ENCODE data around the gene LRRC19. TPM values are rescaled to one million over a fixed set of nuclear protein-coding genes. Genes with fewer than 3 reads are reported as not detected.
A peak's percentile ranks its signal among the peaks of the same experiment; 100 is the strongest.

The LRRC19 gene
- total and polyA plus RNA-seq, 2 donors from 2014 or later = 14.8 to 17.6 TPM

DNA sequence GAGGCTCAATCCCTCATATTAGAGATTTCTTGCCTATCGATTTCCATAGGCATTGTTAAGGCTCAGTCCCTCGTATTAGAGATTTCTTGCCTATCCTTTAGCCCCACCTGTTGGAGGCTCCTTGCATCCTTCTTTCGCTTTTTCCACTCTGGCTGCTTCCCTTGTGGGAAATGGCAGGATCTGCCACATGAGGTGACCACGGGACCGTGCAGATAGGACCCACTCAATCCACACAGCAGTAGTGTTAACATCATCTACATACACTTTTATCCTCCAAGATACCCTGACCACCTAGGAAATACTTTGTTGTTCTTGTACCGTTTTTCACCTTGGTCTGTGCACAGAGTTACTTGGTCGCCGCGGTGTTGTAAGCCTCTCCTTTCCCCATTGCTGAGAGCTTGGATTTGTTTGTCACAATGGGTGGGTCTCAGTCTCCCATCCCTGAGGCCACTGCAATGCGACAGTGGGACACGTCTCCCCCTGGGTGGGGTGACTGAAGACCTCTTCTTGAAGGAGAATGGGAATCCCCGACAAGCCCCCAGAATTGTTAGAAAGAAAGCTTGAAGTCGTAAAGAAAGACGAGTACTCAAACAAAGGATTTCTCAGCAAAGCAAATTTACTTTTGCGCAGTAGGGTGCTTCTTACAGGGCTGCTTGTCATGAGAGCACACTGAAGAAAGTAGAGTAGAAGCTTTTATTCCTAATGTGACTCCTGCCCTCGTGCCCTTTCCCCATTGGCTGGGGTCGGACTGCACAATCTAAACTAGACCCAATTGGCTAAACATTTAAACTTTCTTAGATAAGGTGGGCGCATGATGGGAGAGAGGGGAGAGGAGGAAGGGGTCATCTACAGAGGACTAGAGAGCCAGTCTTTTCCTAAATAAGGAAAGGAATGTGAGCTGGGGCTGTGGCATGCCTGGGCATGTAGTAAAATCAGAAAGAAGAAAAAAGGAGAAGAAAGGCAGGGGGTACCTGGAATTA is 29.5 kb downstream of the LRRC19 start:
- Histone ChIP-seq H3K9me3 (ENCODE audit: control insufficient read depth in 2 of 3, insufficient read depth in 1 of 3, low read length in 3 of 3) (no peaks in the 10 kb centered on the region), H3K9ac (ENCODE audit: low read length in 3 of 3) (no peak overlapping the region), H3K27ac (ENCODE audit: low read depth in 2 of 2, low read length in 2 of 2) (no peak overlapping the region), H3K4me3 (ENCODE audit: low read length in 3 of 3) (no peak overlapping the region), H3K4me1 (ENCODE audit: control insufficient read depth in 2 of 3, insufficient read depth in 2 of 3, low read depth in 1 of 3, low read length in 3 of 3) (no peaks in the 10 kb centered on the region), H3K27me3 (ENCODE audit: control insufficient read depth, insufficient read depth, low read length) (no peaks in the 10 kb centered on the region), H3K36me3 (ENCODE audit: control insufficient read depth in 2 of 3, insufficient read depth in 3 of 3, low read length in 3 of 3) (no peaks in the 10 kb centered on the region)
- DNase-seq (peak in 1 of 5 donors; percentile 40), FAIRE-seq (no peak)
- intact Hi-C loops (cut with DNase I) = no loop called here
- TF ChIP-seq, protein P1, sequence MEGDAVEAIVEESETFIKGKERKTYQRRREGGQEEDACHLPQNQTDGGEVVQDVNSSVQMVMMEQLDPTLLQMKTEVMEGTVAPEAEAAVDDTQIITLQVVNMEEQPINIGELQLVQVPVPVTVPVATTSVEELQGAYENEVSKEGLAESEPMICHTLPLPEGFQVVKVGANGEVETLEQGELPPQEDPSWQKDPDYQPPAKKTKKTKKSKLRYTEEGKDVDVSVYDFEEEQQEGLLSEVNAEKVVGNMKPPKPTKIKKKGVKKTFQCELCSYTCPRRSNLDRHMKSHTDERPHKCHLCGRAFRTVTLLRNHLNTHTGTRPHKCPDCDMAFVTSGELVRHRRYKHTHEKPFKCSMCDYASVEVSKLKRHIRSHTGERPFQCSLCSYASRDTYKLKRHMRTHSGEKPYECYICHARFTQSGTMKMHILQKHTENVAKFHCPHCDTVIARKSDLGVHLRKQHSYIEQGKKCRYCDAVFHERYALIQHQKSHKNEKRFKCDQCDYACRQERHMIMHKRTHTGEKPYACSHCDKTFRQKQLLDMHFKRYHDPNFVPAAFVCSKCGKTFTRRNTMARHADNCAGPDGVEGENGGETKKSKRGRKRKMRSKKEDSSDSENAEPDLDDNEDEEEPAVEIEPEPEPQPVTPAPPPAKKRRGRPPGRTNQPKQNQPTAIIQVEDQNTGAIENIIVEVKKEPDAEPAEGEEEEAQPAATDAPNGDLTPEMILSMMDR (IDR thresholded peaks at IDR 0.05; ENCODE audit: borderline replicate concordance, extremely low read depth, insufficient read depth) = peak; percentile 53

DNA sequence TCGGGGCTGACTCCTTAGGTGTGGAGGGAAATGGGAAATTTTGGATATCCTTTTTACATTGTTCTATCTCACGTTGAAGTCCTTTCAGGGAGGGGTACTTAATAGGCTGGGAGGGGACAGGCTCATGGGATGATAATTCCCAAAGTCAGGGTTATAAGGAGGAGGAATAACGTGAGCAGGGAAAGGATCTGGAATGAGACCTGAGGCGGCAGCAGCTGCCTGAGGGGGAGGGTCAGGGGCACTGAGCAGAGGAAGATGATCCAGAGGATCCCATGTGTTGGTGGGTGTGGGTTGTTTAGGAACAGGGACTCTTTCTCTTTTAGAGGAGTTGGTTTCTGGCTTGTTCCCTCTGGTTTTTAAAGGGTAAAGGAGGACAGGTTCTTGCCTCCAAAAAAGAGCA is 30.5 kb downstream of the LRRC19 start:
- Histone ChIP-seq H3K9me3 (ENCODE audit: control insufficient read depth in 2 of 3, insufficient read depth in 1 of 3, low read length in 3 of 3) (no peaks in the 10 kb centered on the region), H3K27ac (ENCODE audit: low read depth in 2 of 2, low read length in 2 of 2) (no peak overlapping the region), H3K27me3 (ENCODE audit: control insufficient read depth, insufficient read depth, low read length) (no peaks in the 10 kb centered on the region), H3K36me3 (ENCODE audit: control insufficient read depth in 2 of 3, insufficient read depth in 3 of 3, low read length in 3 of 3) (no peaks in the 10 kb centered on the region), H3K9ac (ENCODE audit: low read length in 3 of 3) (no peak overlapping the region), H3K4me1 (ENCODE audit: control insufficient read depth in 2 of 3, insufficient read depth in 2 of 3, low read depth in 1 of 3, low read length in 3 of 3) (no peaks in the 10 kb centered on the region), H3K4me3 (ENCODE audit: low read length in 3 of 3) (no peak overlapping the region)
- TF ChIP-seq, protein P1 (IDR thresholded peaks at IDR 0.05; ENCODE audit: borderline replicate concordance, extremely low read depth, insufficient read depth) = no peak
- intact Hi-C loops (cut with DNase I) = no loop called here
- DNase-seq = no peak
- FAIRE-seq = no peak

DNA sequence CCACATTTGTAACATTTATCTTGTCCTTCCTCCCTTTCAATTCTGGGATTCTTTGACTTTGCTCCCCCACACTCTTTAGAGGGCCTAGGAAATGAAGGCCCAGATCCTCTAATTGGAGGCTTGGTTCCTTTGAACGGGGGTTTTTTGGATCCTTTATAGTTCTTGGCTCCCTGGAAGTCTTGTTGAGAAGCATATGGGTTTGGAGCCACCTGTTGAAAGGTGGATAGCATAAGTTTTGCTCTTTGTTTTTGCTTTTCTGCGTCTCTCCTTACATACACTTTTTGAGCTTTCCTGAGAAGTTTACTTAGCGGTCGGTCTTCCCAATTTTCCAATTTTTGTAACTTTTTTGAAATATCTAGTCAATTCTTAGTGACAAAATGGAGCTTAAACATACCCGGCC is 31.5 kb downstream of the LRRC19 start:
- Histone ChIP-seq H3K9me3 (ENCODE audit: control insufficient read depth in 2 of 3, insufficient read depth in 1 of 3, low read length in 3 of 3) (no peaks in the 10 kb centered on the region), H3K4me1 (ENCODE audit: control insufficient read depth in 2 of 3, insufficient read depth in 2 of 3, low read depth in 1 of 3, low read length in 3 of 3) (no peaks in the 10 kb centered on the region), H3K9ac (ENCODE audit: low read length in 3 of 3) (no peak overlapping the region), H3K36me3 (ENCODE audit: control insufficient read depth in 2 of 3, insufficient read depth in 3 of 3, low read length in 3 of 3) (no peaks in the 10 kb centered on the region), H3K4me3 (ENCODE audit: low read length in 3 of 3) (no peak overlapping the region), H3K27me3 (ENCODE audit: control insufficient read depth, insufficient read depth, low read length) (no peaks in the 10 kb centered on the region), H3K27ac (ENCODE audit: low read depth in 2 of 2, low read length in 2 of 2) (no peak overlapping the region)
- FAIRE-seq = no peak
- DNase-seq = no peak
- TF ChIP-seq, protein P1 (IDR thresholded peaks at IDR 0.05; ENCODE audit: borderline replicate concordance, extremely low read depth, insufficient read depth) = no peak
- intact Hi-C loops (cut with DNase I) = no loop called here
